Activated CD8-positive, alpha-beta memory T cell treated with anti-CD3 and anti-CD28 coated beads, Interleukin-2, amount 10 ng/mL, durations not matched to agents 7 days and 5 days (primary cell): ENCODE measurements around the gene OTP. TPM values are rescaled to one million over a fixed set of nuclear protein-coding genes. Genes with fewer than 3 reads are reported as not detected.

Experiments used
- ATAC-seq: fragments of 150-1000 bp; cut with Tn5 transposase; one replicate; pipeline ENCODE4 v1.10.0; 2021; ENCODE audit warnings: moderate library complexity
- CTCF ChIA-PET: fragments of 350-600 bp; sonication (Branson Sonifier 250); formaldehyde crosslinking; loops from one replicate; lab custom pipeline; 2021; ENCODE audit warnings: antibody characterized with exemption; lab: Charles Lee
- DNase-seq: peaks from one replicate; pipeline ENCODE4 v3.0.0-alpha.2; 2020
- H3K27ac Mint-ChIP-seq: one replicate; pipeline ENCODE4 v1.8.0; 2021; ENCODE audit warnings: mild to moderate bottlenecking, mixed read lengths
- H3K27me3 Mint-ChIP-seq: one replicate; pipeline ENCODE4 v1.8.0; 2021; ENCODE audit warnings: mixed read lengths
- H3K36me3 Mint-ChIP-seq: one replicate; pipeline ENCODE4 v1.8.0; 2021; ENCODE audit warnings: mild to moderate bottlenecking, mixed read lengths
- H3K4me1 Mint-ChIP-seq: one replicate; pipeline ENCODE4 v1.8.0; 2021; ENCODE audit warnings: mixed read lengths
- H3K4me3 Mint-ChIP-seq: one replicate; pipeline ENCODE4 v1.8.0; 2021; ENCODE audit warnings: mild to moderate bottlenecking, moderate library complexity, mixed read lengths
- H3K9me3 Mint-ChIP-seq: one replicate; pipeline ENCODE4 v1.8.0; 2022; ENCODE audit warnings: low read depth, mixed read lengths
- total RNA-seq, 2 experiments: library from RNA; stranded (reverse); gene quantifications; one replicate each; pipeline ENCODE4 v1.2.3, GENCODE V29; 2021

Gene OTP
- total RNA-seq, 2 experiments from 2014 or later = 0.05 TPM; not detected in 1

- H3K27me3 Mint-ChIP-seq = peaks cover 79% of the 10 kb centered on the region
- H3K4me1 Mint-ChIP-seq = peaks cover 17% of the 10 kb centered on the region
- CTCF ChIA-PET = no interaction called here
- H3K9me3 Mint-ChIP-seq = no peaks in the 10 kb centered on the region
- peak overlapping the region; percentile 52 for H3K27ac Mint-ChIP-seq
- H3K36me3 Mint-ChIP-seq = peaks cover 13% of the 10 kb centered on the region
- no peak overlapping the region for H3K4me3 Mint-ChIP-seq
- no peak for DNase-seq
- ATAC-seq = no peak
Observed at GRCh38 chr5:77635917-77636640, 2.4 kb downstream of the OTP start.

GRCh38 chr5:77635067-77635916, 3.2 kb downstream of the OTP start:
- H3K36me3 Mint-ChIP-seq = peaks cover 12% of the 10 kb centered on the region
- CTCF ChIA-PET = interaction anchor here (2.7 kb wide), 1 partner anchor 11 kb away, joined by 6 read pairs; no protein-coding TSS in a partner anchor
- no peaks in the 10 kb centered on the region for H3K9me3 Mint-ChIP-seq
- peaks cover 76% of the 10 kb centered on the region for H3K27me3 Mint-ChIP-seq
- no peak overlapping the region for H3K27ac Mint-ChIP-seq
- H3K4me1 Mint-ChIP-seq = peaks cover 19% of the 10 kb centered on the region
- no peak for DNase-seq
- no peak for ATAC-seq
- no peak overlapping the region for H3K4me3 Mint-ChIP-seq

GRCh38 chr5:77633709-77634108, 4.8 kb downstream of the OTP start:
- Mint-ChIP-seq H3K4me3 (no peak overlapping the region), H3K36me3 (peaks cover 10% of the 10 kb centered on the region), H3K27me3 (peaks cover 75% of the 10 kb centered on the region), H3K4me1 (peaks cover 23% of the 10 kb centered on the region), H3K9me3 (no peaks in the 10 kb centered on the region), H3K27ac (no peak overlapping the region)
- CTCF ChIA-PET = interaction anchor here (2.7 kb wide), 1 partner anchor 13 kb away, joined by 6 read pairs; no protein-coding TSS in a partner anchor
- ATAC-seq (no peak), DNase-seq (no peak)

DNA sequence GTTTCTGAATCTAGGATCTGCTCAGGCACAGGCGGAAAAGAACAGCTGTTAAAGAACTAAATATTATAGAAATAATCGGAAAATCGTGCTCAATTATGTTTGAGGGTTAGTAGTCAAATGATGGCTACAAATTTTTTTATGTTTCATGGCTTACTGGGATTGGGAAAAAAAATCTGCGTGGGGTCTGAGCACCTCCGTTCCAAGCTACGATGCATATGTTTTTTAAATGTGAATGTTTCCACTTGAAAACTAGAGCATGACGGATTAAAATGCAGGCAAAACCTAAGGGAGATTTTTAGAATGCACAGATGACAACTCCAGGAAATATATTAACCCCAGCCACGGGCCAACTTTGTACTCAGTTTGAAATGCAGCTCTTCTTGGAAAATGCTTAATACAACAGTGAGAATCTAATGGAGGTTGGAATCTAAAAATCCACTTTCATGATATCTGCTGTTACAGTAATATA, 5.3 kb downstream of the OTP start:
- Mint-ChIP-seq H3K4me1 (peaks cover 23% of the 10 kb centered on the region), H3K36me3 (peaks cover 10% of the 10 kb centered on the region), H3K9me3 (no peaks in the 10 kb centered on the region), H3K4me3 (no peak overlapping the region), H3K27ac (no peak overlapping the region), H3K27me3 (peaks cover 75% of the 10 kb centered on the region)
- ATAC-seq = no peak
- CTCF ChIA-PET = interaction anchor here (2.7 kb wide), 1 partner anchor 13 kb away, joined by 6 read pairs; no protein-coding TSS in a partner anchor
- no peak for DNase-seq

DNA sequence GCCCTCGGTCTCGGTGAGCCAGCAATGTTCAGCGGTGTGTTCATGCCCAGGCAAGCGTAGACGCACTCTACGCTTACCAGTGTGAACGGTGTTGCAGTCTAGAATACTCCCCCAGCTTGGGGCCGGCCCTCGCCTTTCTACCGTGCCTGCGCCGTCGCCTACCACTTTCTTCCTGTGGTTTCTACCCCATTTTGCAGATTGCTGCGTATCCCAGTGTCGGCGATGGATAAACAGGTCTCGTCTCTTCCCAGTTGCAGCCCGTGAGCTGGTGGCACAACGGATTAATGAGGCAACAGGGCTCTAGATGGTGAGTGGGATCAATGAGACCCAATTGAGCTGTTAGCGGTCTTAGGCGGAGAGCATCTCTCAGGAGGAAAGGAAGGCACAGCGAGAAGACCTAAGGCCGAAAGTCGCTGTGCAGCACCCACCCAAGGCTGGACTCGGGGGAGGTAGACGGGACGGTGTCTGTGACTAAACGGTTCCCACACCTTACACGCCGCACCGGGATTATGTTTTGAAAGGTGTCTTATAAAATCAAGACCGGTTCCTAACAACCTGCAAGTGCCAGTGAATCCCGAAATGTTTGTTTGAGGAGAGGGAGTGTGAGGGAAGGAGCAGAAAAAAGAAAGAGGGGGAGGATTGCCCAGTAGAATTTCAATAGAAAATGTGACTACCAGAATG, 5.8 kb downstream of the OTP start:
- DNase-seq (no peak), ATAC-seq (no peak)
- peaks cover 23% of the 10 kb centered on the region for H3K4me1 Mint-ChIP-seq
- no peaks in the 10 kb centered on the region for H3K9me3 Mint-ChIP-seq
- H3K27me3 Mint-ChIP-seq = peaks cover 73% of the 10 kb centered on the region
- peaks cover 8% of the 10 kb centered on the region for H3K36me3 Mint-ChIP-seq
- CTCF ChIA-PET = interaction anchor here (0.9 to 2.7 kb wide), 2 partner anchors 9 to 14 kb away, joined by 3 to 6 read pairs; no protein-coding TSS in a partner anchor
- H3K27ac Mint-ChIP-seq = no peak overlapping the region
- H3K4me3 Mint-ChIP-seq = no peak overlapping the region

DNA sequence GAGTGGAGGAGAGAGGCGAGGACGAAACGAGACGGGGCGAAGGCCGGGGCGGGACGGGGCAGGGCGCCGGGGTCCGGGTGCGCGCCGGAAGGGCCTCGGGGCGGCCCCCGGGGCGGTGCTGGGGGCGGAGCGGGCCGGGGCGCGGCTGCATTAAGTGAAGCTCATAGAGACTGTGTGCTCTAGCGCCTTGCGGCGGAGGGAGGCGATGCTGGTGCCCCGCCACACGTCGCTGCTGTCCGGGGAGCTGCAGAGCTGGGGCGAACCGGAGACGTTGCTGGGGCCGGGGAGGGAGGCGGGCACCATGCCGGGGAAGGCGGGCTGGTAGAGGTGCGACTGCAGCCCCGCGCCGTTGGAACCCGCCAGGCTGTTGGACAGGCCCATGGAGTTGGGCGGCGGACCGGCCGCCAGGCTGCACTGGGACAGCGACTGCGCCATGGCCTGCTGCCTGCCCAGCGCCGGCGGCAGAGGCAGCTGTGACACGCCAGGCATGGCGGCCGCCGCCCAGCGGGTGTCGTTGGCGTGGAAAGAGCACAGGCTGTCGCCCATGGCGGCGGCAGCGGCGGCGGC, 8.3 kb downstream of the OTP start:
- DNase-seq = peak; percentile 76
- peaks cover 75% of the 10 kb centered on the region for H3K27me3 Mint-ChIP-seq
- H3K36me3 Mint-ChIP-seq = peaks cover 3% of the 10 kb centered on the region
- H3K4me3 Mint-ChIP-seq = peak overlapping the region; percentile 50
- ATAC-seq = peak; percentile 93
- no peak overlapping the region for H3K27ac Mint-ChIP-seq
- CTCF ChIA-PET = interaction anchor here (1.1 to 1.7 kb wide), 5 partner anchors 15 to 486 kb away, joined by 3 to 7 read pairs (median 4); no protein-coding TSS in a partner anchor
- no peaks in the 10 kb centered on the region for H3K9me3 Mint-ChIP-seq
- H3K4me1 Mint-ChIP-seq = peaks cover 19% of the 10 kb centered on the region

DNA sequence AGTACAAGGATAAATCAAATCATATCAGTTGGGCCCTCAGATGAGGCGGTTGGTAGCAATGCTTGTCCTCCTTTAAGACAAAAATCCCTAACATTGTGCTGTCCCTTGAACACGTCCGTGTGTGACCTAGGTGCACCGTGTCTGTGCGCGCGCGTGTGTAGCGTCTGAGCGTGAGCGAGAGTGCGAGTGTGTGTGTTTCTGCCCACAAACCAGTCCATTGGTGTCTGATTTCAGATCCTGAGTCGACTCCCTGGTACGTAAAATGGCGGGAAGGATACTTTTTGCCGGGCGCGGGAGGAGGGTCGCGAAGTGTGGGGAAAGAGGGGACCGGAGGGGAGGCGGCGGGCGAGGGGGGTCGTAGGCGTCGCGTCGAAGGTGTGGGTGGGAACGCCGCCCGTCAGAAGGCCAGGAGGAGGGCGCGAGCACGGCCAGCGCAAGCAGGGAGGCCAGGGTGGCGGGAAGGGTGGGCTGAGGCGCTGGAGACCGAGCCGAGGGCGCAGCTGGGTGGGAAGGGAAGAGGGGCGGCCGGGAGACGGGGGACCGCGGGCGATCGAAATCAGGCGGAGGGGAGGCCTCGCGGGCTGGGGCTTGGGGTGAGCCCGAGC, 8.9 kb downstream of the OTP start:
- H3K9me3 Mint-ChIP-seq = no peaks in the 10 kb centered on the region
- peaks cover 19% of the 10 kb centered on the region for H3K4me1 Mint-ChIP-seq
- peak overlapping the region; percentile 50 for H3K4me3 Mint-ChIP-seq
- peaks cover 3% of the 10 kb centered on the region for H3K36me3 Mint-ChIP-seq
- CTCF ChIA-PET = interaction anchor here (1.1 to 1.6 kb wide), 3 partner anchors 18 to 485 kb away, joined by 3 to 5 read pairs (median 3); no protein-coding TSS in a partner anchor
- peaks cover 80% of the 10 kb centered on the region for H3K27me3 Mint-ChIP-seq
- ATAC-seq (no peak), DNase-seq (no peak)
- no peak overlapping the region for H3K27ac Mint-ChIP-seq

- Mint-ChIP-seq H3K4me3 (peak overlapping the region; percentile 50), H3K36me3 (peaks cover 3% of the 10 kb centered on the region), H3K9me3 (no peaks in the 10 kb centered on the region), H3K27me3 (peaks cover 85% of the 10 kb centered on the region), H3K4me1 (peaks cover 19% of the 10 kb centered on the region), H3K27ac (no peak overlapping the region)
- ATAC-seq (no peak), DNase-seq (no peak)
- CTCF ChIA-PET = interaction anchor here (0.6 kb wide), 1 partner anchor 714 kb away, joined by 6 read pairs; no protein-coding TSS in a partner anchor
Observed at GRCh38 chr5:77628840-77629508, 9.5 kb downstream of the OTP start.

DNA sequence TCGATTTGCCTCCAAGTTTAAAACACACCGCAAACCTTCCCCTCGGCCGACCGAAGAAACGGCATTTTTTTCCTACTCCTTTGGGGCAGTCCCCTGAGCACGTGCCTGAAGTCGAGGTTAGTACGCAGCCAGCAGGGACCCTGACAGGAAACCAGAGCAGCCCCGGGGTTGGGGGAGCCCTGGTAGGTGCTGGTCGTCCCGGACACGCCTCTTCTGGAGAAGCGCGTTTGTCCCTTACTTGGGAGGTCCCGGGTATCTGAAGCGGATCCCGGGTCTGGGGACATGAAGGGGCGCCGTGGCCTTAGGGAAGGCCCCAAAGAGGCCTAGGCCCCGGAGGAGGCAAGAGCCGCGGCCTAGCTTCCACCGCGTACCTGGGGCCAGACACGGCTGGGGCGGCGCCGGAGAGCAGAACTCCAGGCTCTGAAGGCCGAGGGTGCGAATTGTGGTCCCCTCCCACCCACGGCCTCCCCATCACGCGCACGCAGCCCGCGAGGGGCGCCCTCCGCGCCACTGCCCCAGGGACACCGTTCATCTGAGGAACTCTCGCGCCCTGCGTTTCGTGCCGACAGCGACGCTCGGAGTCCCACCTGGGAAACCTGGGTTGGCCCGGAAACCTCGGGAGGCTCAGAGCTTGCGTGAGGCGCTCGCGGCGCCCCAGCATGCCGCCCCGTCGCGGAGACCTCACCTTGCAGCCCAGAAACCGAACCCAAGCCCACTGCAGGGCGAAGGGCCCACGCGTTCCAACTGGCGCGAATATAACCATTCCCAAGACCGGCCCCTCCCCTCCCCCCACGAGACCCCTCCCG, 10.4 kb downstream of the OTP start:
- Mint-ChIP-seq H3K4me3 (no peak overlapping the region), H3K27ac (no peak overlapping the region), H3K27me3 (peaks cover 85% of the 10 kb centered on the region), H3K36me3 (peaks cover 3% of the 10 kb centered on the region), H3K4me1 (peaks cover 19% of the 10 kb centered on the region), H3K9me3 (no peaks in the 10 kb centered on the region)
- no peak for DNase-seq
- ATAC-seq = no peak
- CTCF ChIA-PET = interaction anchor here (0.9 to 1.0 kb wide), 2 partner anchors 10 to 19 kb away, joined by 3 read pairs; no protein-coding TSS in a partner anchor

- no peak for ATAC-seq
- no peak overlapping the region for H3K4me3 Mint-ChIP-seq
- CTCF ChIA-PET = interaction anchor here (0.6 kb wide), 1 partner anchor 325 kb away, joined by 3 read pairs; no protein-coding TSS in a partner anchor
Observed at GRCh38 chr5:77623203-77623740, 15.2 kb downstream of the OTP start.

GRCh38 chr5:77621440-77621839, 17.1 kb downstream of the OTP start:
- Mint-ChIP-seq H3K9me3 (no peaks in the 10 kb centered on the region), H3K36me3 (no peaks in the 10 kb centered on the region), H3K4me1 (no peaks in the 10 kb centered on the region), H3K4me3 (no peak overlapping the region), H3K27ac (no peak overlapping the region), H3K27me3 (peaks cover 61% of the 10 kb centered on the region)
- ATAC-seq (no peak), DNase-seq (no peak)
- CTCF ChIA-PET = no interaction called here

More at GRCh38 chr5:77623203-77623740, 15.2 kb downstream of the OTP start:
- no peaks in the 10 kb centered on the region for H3K4me1 Mint-ChIP-seq
- H3K9me3 Mint-ChIP-seq = no peaks in the 10 kb centered on the region
- H3K36me3 Mint-ChIP-seq = no peaks in the 10 kb centered on the region
- DNase-seq = no peak
- H3K27me3 Mint-ChIP-seq = peaks cover 67% of the 10 kb centered on the region
- no peak overlapping the region for H3K27ac Mint-ChIP-seq
